ENCODE data around the gene SH3BP1. TPM values are rescaled to one million over a fixed set of nuclear protein-coding genes. Genes with fewer than 3 reads are reported as not detected.
"Not testable (repeated sequence)": the region's sequence is repeated elsewhere in the genome, so short reads cannot be mapped to it uniquely, and the experiment has no call there.

Gene SH3BP1
- total and polyA plus RNA-seq, 8 donors, result 1.6 to 135 (median 9.5) TPM; not detected in 1

DNA sequence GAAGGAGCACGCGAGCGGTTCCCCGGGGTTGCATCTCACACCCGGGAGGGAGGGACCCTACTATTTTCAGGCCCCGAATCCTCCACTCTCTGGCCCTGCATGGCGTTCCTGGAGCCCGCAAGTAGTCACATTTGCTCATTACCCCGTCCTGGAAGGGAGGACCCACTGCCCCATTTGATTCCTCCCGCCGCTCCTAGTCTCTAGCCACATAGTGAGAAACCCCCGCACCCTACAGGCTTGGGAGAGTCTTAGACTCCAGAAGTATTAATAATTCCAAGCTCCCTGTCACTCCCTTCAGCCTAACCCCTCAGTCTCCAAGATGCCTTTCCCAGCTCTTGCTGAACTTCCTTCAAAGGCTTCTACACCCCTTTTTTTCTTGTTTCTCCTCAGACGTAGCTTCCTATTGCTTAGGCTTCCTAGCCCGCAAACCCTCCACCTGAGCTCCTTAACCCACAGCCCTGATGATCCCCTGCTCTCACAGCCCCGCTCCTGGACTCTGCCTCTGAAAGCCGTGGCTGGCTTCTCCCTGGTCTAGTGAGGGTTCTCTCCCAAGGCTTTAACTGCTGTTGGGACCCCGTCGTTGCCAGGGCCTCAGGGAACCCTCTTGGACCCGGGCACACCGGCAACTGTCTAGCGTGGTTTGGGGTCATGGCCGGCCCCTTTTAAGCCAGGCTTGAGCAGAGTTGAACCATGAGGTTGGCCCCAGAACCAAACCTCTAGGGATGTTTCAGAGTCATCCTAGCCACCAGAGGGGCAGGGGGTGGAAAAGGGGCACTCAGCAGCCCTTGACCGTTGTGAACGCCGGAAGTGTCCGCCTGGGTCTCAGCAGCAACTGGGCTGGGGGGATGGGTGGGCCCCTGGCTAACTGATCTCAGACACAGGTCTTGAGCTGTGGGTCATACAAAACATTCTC is 30.0 kb upstream of the SH3BP1 start:
- peaks cover 0 to 6% (median 0%) of the 10 kb centered on the region in 3 donors for H3K27me3 ChIP-seq
- no peaks in the 10 kb centered on the region for H3K9me3 ChIP-seq
- H3K4me1 ChIP-seq, result peaks cover 33 to 77% (median 60%) of the 10 kb centered on the region in 4 donors
- H3K36me3 ChIP-seq, result peaks cover 0 to 8% (median 8%) of the 10 kb centered on the region in 4 donors
- TF ChIP-seq, protein P1, sequence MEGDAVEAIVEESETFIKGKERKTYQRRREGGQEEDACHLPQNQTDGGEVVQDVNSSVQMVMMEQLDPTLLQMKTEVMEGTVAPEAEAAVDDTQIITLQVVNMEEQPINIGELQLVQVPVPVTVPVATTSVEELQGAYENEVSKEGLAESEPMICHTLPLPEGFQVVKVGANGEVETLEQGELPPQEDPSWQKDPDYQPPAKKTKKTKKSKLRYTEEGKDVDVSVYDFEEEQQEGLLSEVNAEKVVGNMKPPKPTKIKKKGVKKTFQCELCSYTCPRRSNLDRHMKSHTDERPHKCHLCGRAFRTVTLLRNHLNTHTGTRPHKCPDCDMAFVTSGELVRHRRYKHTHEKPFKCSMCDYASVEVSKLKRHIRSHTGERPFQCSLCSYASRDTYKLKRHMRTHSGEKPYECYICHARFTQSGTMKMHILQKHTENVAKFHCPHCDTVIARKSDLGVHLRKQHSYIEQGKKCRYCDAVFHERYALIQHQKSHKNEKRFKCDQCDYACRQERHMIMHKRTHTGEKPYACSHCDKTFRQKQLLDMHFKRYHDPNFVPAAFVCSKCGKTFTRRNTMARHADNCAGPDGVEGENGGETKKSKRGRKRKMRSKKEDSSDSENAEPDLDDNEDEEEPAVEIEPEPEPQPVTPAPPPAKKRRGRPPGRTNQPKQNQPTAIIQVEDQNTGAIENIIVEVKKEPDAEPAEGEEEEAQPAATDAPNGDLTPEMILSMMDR (IDR thresholded peaks at IDR 0.05), result no peak
- no peak for TF ChIP-seq POLR2A (IDR thresholded peaks at IDR 0.05)
- TF ChIP-seq EP300 (IDR thresholded peaks at IDR 0.05), result no peak
- no peak for TF ChIP-seq POLR2AphosphoS5 (IDR thresholded peaks at IDR 0.05)
- intact Hi-C loops (cut with DNase I; ENCODE audit: low total_unique reads), result no loop called here
- H3K27ac ChIP-seq, result peak overlapping the region; percentile 92 to 96 (median 95)
- DNase-seq, result no peak
- WGBS, 5 donors, result 5 to 10% (median 8%) methylated on average over 15 to 26 of the region's 26 CpGs
- H3K4me3 ChIP-seq, result peak overlapping the region; percentile 83 to 94 (median 92)

- intact Hi-C loops (cut with DNase I; ENCODE audit: low total_unique reads); DNase-seq; H3K27me3 ChIP-seq; H3K9me3 ChIP-seq: not testable (repeated sequence)
- Histone ChIP-seq H3K4me3 (peak overlapping the region; percentile 83 to 94 (median 92)), H3K4me1 (peaks cover 33 to 74% (median 60%) of the 10 kb centered on the region in 4 donors), H3K36me3 (peaks cover 0 to 14% (median 14%) of the 10 kb centered on the region in 4 donors), H3K27ac (peak overlapping the region in 4 of 5 donors; percentile 95 to 96 (median 96))
- WGBS, 5 donors, result 69 to 88% (median 75%) methylated on average over 3 of the region's 3 CpGs
Observed at GRCh38 chr22:37610153-37610475, 29.4 kb upstream of the SH3BP1 start.

- no peak for TF ChIP-seq EP300 (IDR thresholded peaks at IDR 0.05)
- H3K27ac ChIP-seq, result peak overlapping the region in 4 of 5 donors; percentile 95 to 96 (median 96)
- H3K36me3 ChIP-seq, result peaks cover 0 to 19% (median 19%) of the 10 kb centered on the region in 4 donors
- WGBS, 5 donors, result 66 to 82% (median 77%) methylated on average over 13 to 15 of the region's 15 CpGs
- intact Hi-C loops (cut with DNase I; ENCODE audit: low total_unique reads), result no loop called here
- DNase-seq, result no peak
- H3K27me3 ChIP-seq, result peaks cover 0 to under 1% (median 0%) of the 10 kb centered on the region in 3 donors
- peaks cover 33 to 72% (median 59%) of the 10 kb centered on the region in 4 donors for H3K4me1 ChIP-seq
- peak overlapping the region in 1 of 4 donors; percentile 93 for H3K4me3 ChIP-seq
- H3K9me3 ChIP-seq, result no peaks in the 10 kb centered on the region
Observed at GRCh38 chr22:37610480-37611129, 28.9 kb upstream of the SH3BP1 start.

- 70 to 82% (median 74%) methylated on average over 6 of the region's 6 CpGs for WGBS, 5 donors
- peaks cover 5 to 25% (median 25%) of the 10 kb centered on the region in 4 donors for H3K36me3 ChIP-seq
- peaks cover 33 to 71% (median 57%) of the 10 kb centered on the region in 4 donors for H3K4me1 ChIP-seq
- H3K4me3 ChIP-seq, result no peak overlapping the region
- TF ChIP-seq EP300 (IDR thresholded peaks at IDR 0.05), result no peak
- no peak for TF ChIP-seq POLR2A (IDR thresholded peaks at IDR 0.05)
- intact Hi-C loops (cut with DNase I; ENCODE audit: low total_unique reads), result no loop called here
- no peak for DNase-seq
- no peaks in the 10 kb centered on the region for H3K27me3 ChIP-seq
- no peaks in the 10 kb centered on the region for H3K9me3 ChIP-seq
- peak overlapping the region in 2 of 5 donors; percentile 95 to 96 for H3K27ac ChIP-seq
Observed at GRCh38 chr22:37611207-37611606, 28.3 kb upstream of the SH3BP1 start.

- 88 to 94% (median 92%) methylated on average over 8 to 27 of the region's 27 CpGs for WGBS, 5 donors
- Histone ChIP-seq H3K36me3 (peaks cover 38 to 78% (median 77%) of the 10 kb centered on the region in 4 donors), H3K4me3 (no peak overlapping the region), H3K4me1 (peaks cover 6 to 26% (median 15%) of the 10 kb centered on the region in 4 donors), H3K9me3 (no peaks in the 10 kb centered on the region), H3K27me3 (no peaks in the 10 kb centered on the region), H3K27ac (no peak overlapping the region)
- no peak for DNase-seq
- TF ChIP-seq EP300 (IDR thresholded peaks at IDR 0.05), result no peak
- intact Hi-C loops (cut with DNase I; ENCODE audit: low total_unique reads), result no loop called here
Observed at GRCh38 chr22:37616201-37617083, 23.0 kb upstream of the SH3BP1 start.

GRCh38 chr22:37617431-37617830 is 22.0 kb upstream of the SH3BP1 start:
- H3K27ac ChIP-seq, result no peak overlapping the region
- peaks cover 43 to 87% (median 86%) of the 10 kb centered on the region in 4 donors for H3K36me3 ChIP-seq
- no peak for DNase-seq
- WGBS, 5 donors, result 75 to 98% (median 88%) methylated on average over 1 of the region's 1 CpG
- intact Hi-C loops (cut with DNase I; ENCODE audit: low total_unique reads), result no loop called here
- TF ChIP-seq EP300 (IDR thresholded peaks at IDR 0.05), result no peak
- TF ChIP-seq POLR2AphosphoS5 (IDR thresholded peaks at IDR 0.05), result no peak
- TF ChIP-seq, protein P1 (IDR thresholded peaks at IDR 0.05), result no peak
- TF ChIP-seq POLR2A (IDR thresholded peaks at IDR 0.05), result no peak
- H3K9me3 ChIP-seq, result no peaks in the 10 kb centered on the region
- H3K27me3 ChIP-seq, result no peaks in the 10 kb centered on the region
- no peak overlapping the region for H3K4me3 ChIP-seq
- H3K4me1 ChIP-seq, result peaks cover 6 to 20% (median 12%) of the 10 kb centered on the region in 4 donors

Measured in stomach (tissue), 9 donors.